NCI-H526 treated with DMSO at 0.1 percent for 48 hours (cell line): Measurements from ENCODE around the gene USP17L12.
"Not testable (repeated sequence)": the region's sequence is repeated elsewhere in the genome, so short reads cannot be mapped to it uniquely, and the experiment has no call there.

Experiments
- DNase-seq: peaks from one replicate; lab custom pipeline; 2025; lab: John Stamatoyannopoulos, UW

USP17L12 gene

DNA sequence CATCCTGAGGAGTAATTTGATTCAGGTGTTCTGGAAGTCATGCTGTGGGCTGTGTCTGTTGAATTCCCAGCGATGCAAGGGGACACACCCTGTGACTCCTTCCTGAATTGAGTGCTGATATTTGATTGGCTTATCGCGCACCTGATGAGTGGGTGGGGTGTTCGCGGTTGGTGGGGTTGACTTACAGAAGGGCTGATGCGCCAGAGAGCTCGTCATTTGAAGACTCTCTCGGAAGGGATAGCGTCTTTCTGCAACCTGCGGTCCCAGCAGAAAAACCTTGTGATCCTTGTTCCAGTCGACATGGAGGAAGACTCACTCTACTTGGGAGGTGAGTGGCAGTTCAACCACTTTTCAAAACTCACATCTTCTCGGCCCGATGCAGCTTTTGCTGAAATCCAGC, at the start of gene USP17L12:
Gene USP17L12 (plus strand): TSS at position 301 of the 400 bp plus-strand sequence. CDS start 0 bp downstream, at position 301.
- not testable (repeated sequence) for DNase-seq

- not testable (repeated sequence) for DNase-seq
Measured at GRCh38 chr4:9210357-9210756, 9.6 kb upstream of the USP17L12 start, which contains the start of gene USP17L10. Gene USP17L10 (plus strand): TSS chr4:9210657. CDS start chr4:9210657, 0 bp downstream.

- not testable (repeated sequence) for DNase-seq
Measured at GRCh38 chr4:9214701-9215100, 5.3 kb upstream of the USP17L12 start.

DNA sequence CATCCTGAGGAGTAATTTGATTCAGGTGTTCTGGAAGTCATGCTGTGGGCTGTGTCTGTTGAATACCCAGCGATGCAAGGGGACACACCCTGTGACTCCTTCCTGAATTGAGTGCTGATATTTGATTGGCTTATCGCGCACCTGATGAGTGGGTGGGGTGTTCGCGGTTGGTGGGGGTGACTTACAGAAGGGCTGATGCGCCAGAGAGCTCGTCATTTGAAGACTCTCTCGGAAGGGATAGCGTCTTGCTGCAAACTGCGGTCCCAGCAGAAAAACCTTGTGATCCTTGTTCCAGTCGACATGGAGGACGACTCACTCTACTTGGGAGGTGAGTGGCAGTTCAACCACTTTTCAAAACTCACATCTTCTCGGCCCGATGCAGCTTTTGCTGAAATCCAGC, 4.8 kb upstream of the USP17L12 start, which contains the start of gene USP17L11:
Gene USP17L11 (plus strand): TSS at position 301 of the 400 bp plus-strand sequence. CDS start 0 bp downstream, at position 301.
- not testable (repeated sequence) for DNase-seq

DNA sequence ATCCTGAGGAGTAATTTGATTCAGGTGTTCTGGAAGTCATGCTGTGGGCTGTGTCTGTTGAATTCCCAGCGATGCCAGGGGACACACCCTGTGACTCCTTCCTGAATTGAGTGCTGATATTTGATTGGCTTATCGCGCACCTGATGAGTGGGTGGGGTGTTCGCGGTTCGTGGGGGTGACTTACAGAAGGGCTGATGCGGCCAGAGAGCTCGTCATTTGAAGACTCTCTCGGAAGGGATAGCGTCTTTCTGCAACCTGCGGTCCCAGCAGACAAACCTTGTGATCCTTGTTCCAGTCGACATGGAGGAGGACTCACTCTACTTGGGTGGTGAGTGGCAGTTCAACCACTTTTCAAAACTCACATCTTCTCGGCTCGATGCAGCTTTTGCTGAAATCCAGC, 4.6 kb downstream of the USP17L12 start, which contains the start of gene USP17L13:
Gene USP17L13 (plus strand): TSS at position 301 of the 400 bp plus-strand sequence. CDS start 0 bp downstream, at position 301.
- not testable (repeated sequence) for DNase-seq

- not testable (repeated sequence) for DNase-seq
Measured at GRCh38 chr4:9230249-9230648, 10.3 kb downstream of the USP17L12 start.

DNA sequence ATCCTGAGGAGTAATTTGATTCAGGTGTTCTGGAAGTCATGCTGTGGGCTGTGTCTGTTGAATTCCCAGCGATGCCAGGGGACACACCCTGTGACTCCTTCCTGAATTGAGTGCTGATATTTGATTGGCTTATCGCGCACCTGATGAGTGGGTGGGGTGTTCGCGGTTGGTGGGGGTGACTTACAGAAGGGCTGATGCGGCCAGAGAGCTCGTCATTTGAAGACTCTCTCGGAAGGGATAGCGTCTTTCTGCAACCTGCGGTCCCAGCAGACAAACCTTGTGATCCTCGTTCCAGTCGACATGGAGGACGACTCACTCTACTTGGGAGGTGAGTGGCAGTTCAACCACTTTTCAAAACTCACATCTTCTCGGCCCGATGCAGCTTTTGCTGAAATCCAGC, 14.1 kb downstream of the USP17L12 start, which contains the start of gene USP17L15:
Gene USP17L15 (plus strand): TSS at position 301 of the 400 bp plus-strand sequence. CDS start 0 bp downstream, at position 301.
- not testable (repeated sequence) for DNase-seq

DNA sequence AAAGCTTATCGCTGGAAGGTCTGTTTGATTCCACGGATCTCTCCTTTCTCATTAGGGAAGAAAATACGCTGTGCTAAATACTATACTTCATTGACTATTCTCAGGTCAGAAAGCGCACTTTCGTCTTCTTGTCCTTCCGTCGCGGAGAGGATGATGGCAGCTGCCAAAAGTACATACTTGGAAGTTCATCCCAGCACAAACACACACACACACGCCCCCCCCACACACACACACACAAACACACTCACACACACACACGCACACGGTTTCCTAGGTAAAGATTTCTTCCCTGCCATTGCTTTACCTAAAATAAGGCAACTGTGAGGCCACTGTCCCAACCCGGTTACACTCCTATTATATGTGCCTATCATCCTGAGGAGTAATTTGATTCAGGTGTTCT, 18.5 kb downstream of the USP17L12 start:
- DNase-seq: not testable (repeated sequence)

DNA sequence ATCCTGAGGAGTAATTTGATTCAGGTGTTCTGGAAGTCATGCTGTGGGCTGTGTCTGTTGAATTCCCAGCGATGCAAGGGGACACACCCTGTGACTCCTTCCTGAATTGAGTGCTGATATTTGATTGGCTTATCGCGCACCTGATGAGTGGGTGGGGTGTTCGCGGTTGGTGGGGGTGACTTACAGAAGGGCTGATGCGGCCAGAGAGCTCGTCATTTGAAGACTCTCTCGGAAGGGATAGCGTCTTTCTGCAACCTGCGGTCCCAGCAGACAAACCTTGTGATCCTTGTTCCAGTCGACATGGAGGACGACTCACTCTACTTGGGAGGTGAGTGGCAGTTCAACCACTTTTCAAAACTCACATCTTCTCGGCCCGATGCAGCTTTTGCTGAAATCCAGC, 23.6 kb downstream of the USP17L12 start, which contains the start of gene USP17L17:
Gene USP17L17 (plus strand): TSS at position 301 of the 400 bp plus-strand sequence. CDS start 0 bp downstream, at position 301.
- DNase-seq: not testable (repeated sequence)

DNA sequence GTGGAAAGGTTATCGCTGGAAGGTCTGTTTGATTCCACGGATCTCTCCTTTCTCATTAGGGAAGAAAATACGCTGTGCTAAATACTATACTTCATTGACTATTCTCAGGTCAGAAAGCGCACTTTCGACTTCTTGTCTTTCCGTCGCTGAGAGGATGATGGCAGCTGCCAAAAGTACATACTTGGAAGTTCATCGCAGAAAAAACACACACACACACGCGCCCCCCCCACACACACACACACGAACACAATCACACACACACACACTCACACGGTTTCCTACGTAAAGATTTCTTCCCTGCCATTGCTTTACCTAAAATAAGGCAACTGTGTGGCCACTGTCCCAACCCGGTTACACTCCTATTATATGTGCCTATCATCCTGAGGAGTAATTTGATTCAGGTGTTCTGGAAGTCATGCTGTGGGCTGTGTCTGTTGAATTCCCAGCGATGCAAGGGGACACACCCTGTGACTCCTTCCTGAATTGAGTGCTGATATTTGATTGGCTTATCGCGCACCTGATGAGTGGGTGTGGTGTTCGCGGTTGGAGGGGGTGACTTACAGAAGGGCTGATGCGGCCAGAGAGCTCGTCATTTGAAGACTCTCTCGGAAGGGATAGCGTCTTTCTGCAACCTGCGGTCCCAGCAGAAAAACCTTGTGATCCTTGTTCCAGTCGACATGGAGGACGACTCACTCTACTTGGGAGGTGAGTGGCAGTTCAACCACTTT, 28.2 kb downstream of the USP17L12 start, which contains the start of gene USP17L18:
Gene USP17L18 (plus strand): TSS at position 678 of the 728 bp plus-strand sequence. CDS start 0 bp downstream, at position 678.
- not testable (repeated sequence) for DNase-seq

DNA sequence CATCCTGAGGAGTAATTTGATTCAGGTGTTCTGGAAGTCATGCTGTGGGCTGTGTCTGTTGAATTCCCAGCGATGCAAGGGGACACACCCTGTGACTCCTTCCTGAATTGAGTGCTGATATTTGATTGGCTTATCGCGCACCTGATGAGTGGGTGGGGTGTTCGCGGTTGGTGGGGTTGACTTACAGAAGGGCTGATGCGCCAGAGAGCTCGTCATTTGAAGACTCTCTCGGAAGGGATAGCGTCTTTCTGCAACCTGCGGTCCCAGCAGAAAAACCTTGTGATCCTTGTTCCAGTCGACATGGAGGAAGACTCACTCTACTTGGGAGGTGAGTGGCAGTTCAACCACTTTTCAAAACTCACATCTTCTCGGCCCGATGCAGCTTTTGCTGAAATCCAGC, 33.1 kb downstream of the USP17L12 start, which contains the start of gene USP17L19:
Gene USP17L19 (plus strand): TSS at position 301 of the 400 bp plus-strand sequence. CDS start 0 bp downstream, at position 301.
- DNase-seq: not testable (repeated sequence)

- DNase-seq: not testable (repeated sequence)
Measured at GRCh38 chr4:9257824-9258223, 37.9 kb downstream of the USP17L12 start, which contains the start of gene USP17L20. Gene USP17L20 (plus strand): TSS chr4:9258124. CDS start chr4:9258124, 0 bp downstream.

DNA sequence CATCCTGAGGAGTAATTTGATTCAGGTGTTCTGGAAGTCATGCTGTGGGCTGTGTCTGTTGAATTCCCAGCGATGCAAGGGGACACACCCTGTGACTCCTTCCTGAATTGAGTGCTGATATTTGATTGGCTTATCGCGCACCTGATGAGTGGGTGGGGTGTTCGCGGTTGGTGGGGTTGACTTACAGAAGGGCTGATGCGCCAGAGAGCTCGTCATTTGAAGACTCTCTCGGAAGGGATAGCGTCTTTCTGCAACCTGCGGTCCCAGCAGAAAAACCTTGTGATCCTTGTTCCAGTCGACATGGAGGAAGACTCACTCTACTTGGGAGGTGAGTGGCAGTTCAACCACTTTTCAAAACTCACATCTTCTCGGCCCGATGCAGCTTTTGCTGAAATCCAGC, 42.6 kb downstream of the USP17L12 start, which contains the start of gene USP17L21:
Gene USP17L21 (plus strand): TSS at position 301 of the 400 bp plus-strand sequence. CDS start 0 bp downstream, at position 301.
- not testable (repeated sequence) for DNase-seq

- DNase-seq: not testable (repeated sequence)
Measured at GRCh38 chr4:9267319-9267718, 47.4 kb downstream of the USP17L12 start, which contains the start of gene USP17L22. Gene USP17L22 (plus strand): TSS chr4:9267619. CDS start chr4:9267619, 0 bp downstream.
